Stimulated activated CD8-positive, alpha-beta memory T cell treated with anti-CD3 and anti-CD28 coated beads, Interleukin-15, amount 100 ng/mL, for 24 hours (primary cell): ENCODE results near the gene PTPN7.

Source experiments
- DNase-seq: peaks from one replicate; pipeline ENCODE4 v3.0.0-alpha.2; 2020; ENCODE audit warnings: low read depth

The PTPN7 gene

GRCh38 chr1:202106340-202107254 lies 53.8 kb downstream of the PTPN7 start:
- DNase-seq, result no peak

- no peak for DNase-seq
These were observed 54.6 kb downstream of the PTPN7 start for GRCh38 chr1:202105571-202106339.

DNA sequence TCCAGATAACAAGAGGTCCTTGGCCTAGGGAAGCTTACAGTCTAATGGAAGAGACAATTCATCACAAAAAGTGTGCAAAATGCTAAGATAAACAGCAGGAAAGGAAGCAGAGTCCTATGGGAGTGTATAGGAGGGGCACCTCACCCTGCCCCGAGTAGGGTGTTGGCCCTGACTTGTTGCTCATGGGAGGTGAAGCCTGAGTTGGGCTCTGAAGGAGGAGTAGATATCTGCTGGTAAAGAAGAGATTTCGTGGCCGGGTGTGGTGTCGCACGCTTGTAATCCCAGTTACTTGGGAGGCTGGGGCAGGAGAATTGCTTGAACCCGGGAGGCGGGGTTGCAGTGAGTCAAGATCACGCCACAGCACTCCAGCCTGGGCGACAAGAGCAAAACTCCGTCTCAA lies 56.3 kb downstream of the PTPN7 start:
- DNase-seq, result no peak

DNA sequence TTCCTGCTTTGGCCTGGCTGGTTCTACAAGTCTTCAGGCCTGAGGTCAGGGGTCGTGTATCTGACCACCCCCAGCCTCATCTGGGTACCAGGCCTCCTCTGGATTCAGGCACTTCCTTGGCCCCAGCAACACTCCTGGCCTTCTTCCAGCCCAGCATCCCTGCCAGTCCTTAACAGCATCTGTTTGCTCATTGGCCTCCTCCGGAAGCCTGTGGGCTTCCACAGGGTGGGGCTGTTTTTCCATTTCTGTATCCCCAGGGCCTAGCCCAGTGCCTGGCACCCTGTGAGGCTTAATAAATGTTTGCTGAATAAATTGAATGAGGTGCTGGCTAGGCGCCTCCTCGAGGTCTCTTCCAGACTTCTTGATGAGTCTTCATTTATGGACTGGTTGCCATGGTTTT lies 59.2 kb downstream of the PTPN7 start:
- no peak for DNase-seq
